ENCODE results near the gene DIAPH2.

Gene DIAPH2

GRCh38 chrX:96692890-96693289, 8.2 kb downstream of the DIAPH2 start:
- H3K4me3 ChIP-seq (ENCODE audit: low read depth, low read length): no peak overlapping the region
- in situ Hi-C loops (cut with HindIII; ENCODE audit: low pct_ligation_motif_present, low sequenced_read_pairs): no loop called here
- H3K27me3 ChIP-seq (replicated peaks): no peaks in the 10 kb centered on the region
- DNase-seq: no peak
- no peak overlapping the region for H3K27ac ChIP-seq
- no peaks in the 10 kb centered on the region for H3K36me3 ChIP-seq (replicated peaks)
- no peak for TF ChIP-seq CTCF (IDR thresholded peaks at IDR 0.05; ENCODE audit: low read depth, low read length, missing control alignments)

- in situ Hi-C loops (cut with HindIII; ENCODE audit: low pct_ligation_motif_present, low sequenced_read_pairs): no loop called here
Measured at GRCh38 chrX:96693407-96693806, 8.8 kb downstream of the DIAPH2 start.

GRCh38 chrX:96696462-96696861, 11.8 kb downstream of the DIAPH2 start:
- in situ Hi-C loops (cut with HindIII; ENCODE audit: low pct_ligation_motif_present, low sequenced_read_pairs): no loop called here
- TF ChIP-seq CTCF (IDR thresholded peaks at IDR 0.05; ENCODE audit: low read depth, low read length, missing control alignments): no peak
- DNase-seq: no peak
- Histone ChIP-seq H3K36me3 (replicated peaks) (no peaks in the 10 kb centered on the region), H3K27ac (no peak overlapping the region), H3K27me3 (replicated peaks) (no peaks in the 10 kb centered on the region), H3K4me3 (ENCODE audit: low read depth, low read length) (no peak overlapping the region)

More at GRCh38 chrX:96693407-96693806, 8.8 kb downstream of the DIAPH2 start:
- TF ChIP-seq CTCF (IDR thresholded peaks at IDR 0.05; ENCODE audit: low read depth, low read length, missing control alignments): no peak
- Histone ChIP-seq H3K4me3 (ENCODE audit: low read depth, low read length) (no peak overlapping the region), H3K36me3 (replicated peaks) (no peaks in the 10 kb centered on the region), H3K27ac (no peak overlapping the region), H3K27me3 (replicated peaks) (no peaks in the 10 kb centered on the region)
- no peak for DNase-seq

- TF ChIP-seq CTCF (IDR thresholded peaks at IDR 0.05; ENCODE audit: low read depth, low read length, missing control alignments): no peak
- DNase-seq: no peak
- in situ Hi-C loops (cut with HindIII; ENCODE audit: low pct_ligation_motif_present, low sequenced_read_pairs): no loop called here
- H3K27me3 ChIP-seq (replicated peaks): no peaks in the 10 kb centered on the region
- H3K4me3 ChIP-seq (ENCODE audit: low read depth, low read length): no peak overlapping the region
- no peaks in the 10 kb centered on the region for H3K36me3 ChIP-seq (replicated peaks)
- H3K27ac ChIP-seq: no peak overlapping the region
Measured at GRCh38 chrX:96700625-96701024, 16.0 kb downstream of the DIAPH2 start.

- in situ Hi-C loops (cut with HindIII; ENCODE audit: low pct_ligation_motif_present, low sequenced_read_pairs): no loop called here
- no peaks in the 10 kb centered on the region for H3K36me3 ChIP-seq (replicated peaks)
- H3K27ac ChIP-seq: no peak overlapping the region
- DNase-seq: no peak
- no peak overlapping the region for H3K4me3 ChIP-seq (ENCODE audit: low read depth, low read length)
- TF ChIP-seq CTCF (IDR thresholded peaks at IDR 0.05; ENCODE audit: low read depth, low read length, missing control alignments): no peak
- no peaks in the 10 kb centered on the region for H3K27me3 ChIP-seq (replicated peaks)
Measured at GRCh38 chrX:96703379-96703778, 18.7 kb downstream of the DIAPH2 start.

GRCh38 chrX:96703816-96704215, 19.2 kb downstream of the DIAPH2 start:
- no peak overlapping the region for H3K4me3 ChIP-seq (ENCODE audit: low read depth, low read length)
- H3K36me3 ChIP-seq (replicated peaks): no peaks in the 10 kb centered on the region
- DNase-seq: peak; percentile 33
- H3K27ac ChIP-seq: peak overlapping the region; percentile 67
- in situ Hi-C loops (cut with HindIII; ENCODE audit: low pct_ligation_motif_present, low sequenced_read_pairs): no loop called here
- H3K27me3 ChIP-seq (replicated peaks): no peaks in the 10 kb centered on the region
- no peak for TF ChIP-seq CTCF (IDR thresholded peaks at IDR 0.05; ENCODE audit: low read depth, low read length, missing control alignments)

Data from brain microvascular endothelial cell (primary cell).